Neural cell (in vitro differentiated cells): ENCODE results near the gene GAB1. TPM values are rescaled to one million over a fixed set of nuclear protein-coding genes. Genes with fewer than 3 reads are reported as not detected.
A peak's percentile ranks its signal among the peaks of the same experiment; 100 is the strongest.

Source experiments
- H2AFZ ChIP-seq: fragments of 200-600, 300-800 bp; sonication (generic), shearing (Covaris generic); 2 replicates; pipeline ENCODE4 v1.6.0; 2014; ENCODE audit warnings: low read depth, mild to moderate bottlenecking, antibody characterized with exemption, low read length, moderate library complexity
- H3F3A ChIP-seq: fragments of 200-600 bp; shearing (Covaris generic); 2 replicates; pipeline ENCODE4 v1.6.1; 2016; ENCODE audit warnings: mild to moderate bottlenecking, moderate library complexity, mixed read lengths, antibody characterized with exemption, low read length; ENCODE audit not compliant: insufficient read depth, poor library complexity, severe bottlenecking
- H3K27ac ChIP-seq: fragments of 200-600, 300-800 bp; sonication (generic), shearing (Covaris generic); 2 replicates; pipeline ENCODE4 v1.5.1; 2014; ENCODE audit warnings: mild to moderate bottlenecking, low read length, moderate library complexity
- H3K27me3 ChIP-seq: fragments of 300-800, 200-600 bp; sonication (generic), shearing (Covaris generic); 2 replicates; pipeline ENCODE4 v1.6.0; 2014; ENCODE audit warnings: mild to moderate bottlenecking, low read depth, low read length, moderate library complexity; ENCODE audit not compliant: insufficient read depth
- H3K36me3 ChIP-seq: fragments of 300-800, 200-600 bp; sonication (generic), shearing (Covaris generic); 2 replicates; pipeline ENCODE4 v1.5.1; 2014; ENCODE audit warnings: mild to moderate bottlenecking, antibody characterized with exemption, low read length, moderate library complexity; ENCODE audit not compliant: insufficient read depth
- H3K4me2 ChIP-seq: fragments of 300-800, 200-600 bp; sonication (generic), shearing (Covaris generic); 2 replicates; pipeline ENCODE4 v1.6.0; 2014; ENCODE audit warnings: mild to moderate bottlenecking, low read length
- H3K4me3 ChIP-seq: fragments of 300-800, 200-600 bp; sonication (generic), shearing (Covaris generic); 2 replicates; pipeline ENCODE4 v1.5.1; 2014; ENCODE audit warnings: mild to moderate bottlenecking, low read length, moderate library complexity
- H3K79me2 ChIP-seq: fragments of 200-600 bp; shearing (Covaris generic); replicated peaks from 2 replicates; pipeline ENCODE4 v1.6.0; 2014; ENCODE audit warnings: mild to moderate bottlenecking, low read length, moderate library complexity; ENCODE audit not compliant: insufficient read depth
- H3K9ac ChIP-seq: fragments of 300-800, 200-600 bp; sonication (generic), shearing (Covaris generic); 2 replicates; pipeline ENCODE4 v1.6.1; 2016; ENCODE audit warnings: mild to moderate bottlenecking, low read length, mixed read lengths
- H3K9me2 ChIP-seq: fragments of 200-600 bp; shearing (Covaris generic); 2 replicates; pipeline ENCODE4 v1.6.1; 2016; ENCODE audit warnings: mild to moderate bottlenecking, low read length, mixed read lengths; ENCODE audit not compliant: insufficient read depth
- H3K9me3 ChIP-seq: fragments of 200-600, 300-800 bp; sonication (generic), shearing (Covaris generic); 2 replicates; pipeline ENCODE4 v1.6.1; 2016; ENCODE audit warnings: mild to moderate bottlenecking, mixed run types, low read length, moderate library complexity, mixed read lengths
- H4K20me1 ChIP-seq: fragments of 200-600 bp; shearing (Covaris generic); 2 replicates; pipeline ENCODE4 v1.6.1; 2016; ENCODE audit warnings: mild to moderate bottlenecking, mixed run types; ENCODE audit not compliant: insufficient read depth
- CTCF ChIP-seq: fragments of 450-650 bp; IDR thresholded peaks from 2 replicates; pipeline ENCODE4 v1.5.1; 2014; ENCODE audit warnings: antibody characterized with exemption, mild to moderate bottlenecking, moderate library complexity; ENCODE audit not compliant: poor library complexity, severe bottlenecking
- EP300 ChIP-seq: fragments of 450-650 bp; conservative IDR thresholded peaks from 2 replicates; pipeline ENCODE4 v1.6.1; 2014; ENCODE audit warnings: antibody characterized with exemption, mild to moderate bottlenecking, moderate library complexity; ENCODE audit not compliant: poor library complexity, severe bottlenecking
- EZH2 ChIP-seq: fragments of 200-600, 300-800 bp; shearing (Covaris generic), sonication (generic); IDR thresholded peaks from 2 replicates; pipeline ENCODE4 v1.6.1; 2014; ENCODE audit warnings: antibody characterized with exemption, low read length, borderline replicate concordance, mild to moderate bottlenecking; ENCODE audit not compliant: insufficient read depth, poor library complexity, severe bottlenecking
- MXI1 ChIP-seq: fragments of 450-650 bp; conservative IDR thresholded peaks from 2 replicates; pipeline ENCODE4 v1.6.1; 2014; ENCODE audit warnings: antibody characterized with exemption, mild to moderate bottlenecking; ENCODE audit not compliant: poor library complexity, severe bottlenecking
- POLR2AphosphoS5 ChIP-seq: IDR thresholded peaks from 2 replicates; pipeline ENCODE4 v1.6.1; 2012
- RAD21 ChIP-seq: fragments of 450-650 bp; conservative IDR thresholded peaks from 2 replicates; pipeline ENCODE4 v1.6.1; 2014; ENCODE audit warnings: antibody characterized with exemption, mild to moderate bottlenecking, moderate library complexity
- REST ChIP-seq: IDR thresholded peaks from 2 replicates; pipeline ENCODE4 v1.6.1; 2012; ENCODE audit warnings: borderline replicate concordance
- SMC3 ChIP-seq: fragments of 450-650 bp; conservative IDR thresholded peaks from 2 replicates; pipeline ENCODE4 v1.6.1; 2014; ENCODE audit warnings: antibody characterized with exemption, mild to moderate bottlenecking, moderate library complexity; ENCODE audit not compliant: poor library complexity
- TAF1 ChIP-seq: IDR thresholded peaks from 2 replicates; pipeline ENCODE4 v1.6.1; 2012; ENCODE audit warnings: low read depth
- polyA plus RNA-seq: library from polyadenylated mRNA; depleted of rRNA; stranded (reverse); fragments of >200 nt; gene quantifications from 2 replicates; pipeline ENCODE4 v1.2.3, GENCODE V29; 2014

Gene GAB1
- polyA plus RNA-seq, 1 donor from 2014 or later, result 2.4 TPM

- Histone ChIP-seq H3F3A (no peaks in the 10 kb centered on the region), H3K27me3 (no peaks in the 10 kb centered on the region), H3K36me3 (no peaks in the 10 kb centered on the region), H4K20me1 (no peaks in the 10 kb centered on the region), H3K27ac (no peak overlapping the region), H3K4me2 (peak overlapping the region; percentile 18), H3K9me2 (no peaks in the 10 kb centered on the region), H3K4me3 (peak overlapping the region; percentile 35), H2AFZ (peak overlapping the region; percentile 30), H3K9me3 (no peaks in the 10 kb centered on the region), H3K9ac (no peak overlapping the region), H3K79me2 (peaks cover 3% of the 10 kb centered on the region)
- TF ChIP-seq MXI1 (no peak), CTCF (no peak), SMC3 (no peak)
These were observed 75.1 kb downstream of the GAB1 start for GRCh38 chr4:143411527-143412419.

GRCh38 chr4:143412420-143412758 is 75.7 kb downstream of the GAB1 start:
- Histone ChIP-seq H4K20me1 (no peaks in the 10 kb centered on the region), H2AFZ (no peak overlapping the region), H3K79me2 (peaks cover 3% of the 10 kb centered on the region), H3K9ac (no peak overlapping the region), H3K9me2 (no peaks in the 10 kb centered on the region), H3F3A (no peaks in the 10 kb centered on the region), H3K4me3 (no peak overlapping the region), H3K4me2 (no peak overlapping the region), H3K27me3 (no peaks in the 10 kb centered on the region), H3K27ac (no peak overlapping the region), H3K36me3 (no peaks in the 10 kb centered on the region), H3K9me3 (no peaks in the 10 kb centered on the region)
- no peak for TF ChIP-seq SMC3
- TF ChIP-seq MXI1, result no peak
- no peak for TF ChIP-seq EP300
- TF ChIP-seq TAF1, result no peak
- TF ChIP-seq POLR2AphosphoS5, result no peak
- no peak for TF ChIP-seq CTCF
- TF ChIP-seq RAD21, result no peak
- TF ChIP-seq EZH2, result no peak
- no peak for TF ChIP-seq REST
